A549 (cell line): ENCODE results near the gene GATM. TPM values are rescaled to one million over a fixed set of nuclear protein-coding genes. Genes with fewer than 3 reads are reported as not detected.

ENCODE experiments used
- ATAC-seq, 2 experiments: fragments of 200-7000 bp in 1 of 2; fragments of >200 bp in 1 of 2; cut with Nextera tagmentation in 1 of 2; cut with Tn5 transposase in 1 of 2; 3 replicates each; pipeline versions ENCODE4 v1.8.0 to v1.9.1; 2018 to 2020; ENCODE audit warnings: mild to moderate bottlenecking in 1 of 2, moderate library complexity in 1 of 2
- CTCF ChIA-PET: fragments of 300-600 bp; sonication (Branson Sonifier 250); formaldehyde crosslinking; extraction: SDS; loops from one replicate; lab custom pipeline; 2021; ENCODE audit warnings: antibody characterized with exemption, inconsistent platforms; lab: Yijun Ruan, JAX
- POLR2A ChIA-PET: fragments of 350-600 bp; formaldehyde crosslinking; extraction: SDS; loops from one replicate; lab custom pipeline; 2021; ENCODE audit warnings: antibody characterized with exemption, inconsistent platforms; lab: Yijun Ruan, JAX
- DNase-seq, 2 experiments: peaks; one replicate each; pipeline versions ENCODE4 v3.0.0 to v3.0.0-alpha.2; 2011 to 2016; ENCODE audit warnings: low read depth in 1 of 2, low spot score in 1 of 2
- FAIRE-seq: peaks from 2 replicates; lab custom pipeline; 2011; peaks lifted over from hg19 to GRCh38; lab: Jason Lieb, UNC
- H3K27ac ChIP-seq, 2 experiments: fragments of >200 bp; sonication (Bioruptor Twin); formaldehyde crosslinking; 3 replicates each; pipeline ENCODE4 v1.5.1; 2016 to 2017
- H3K4me1 ChIP-seq: fragments of >200 bp; sonication (Bioruptor Twin); formaldehyde crosslinking; 3 replicates; pipeline ENCODE4 v1.6.1; 2016
- H3K4me2 ChIP-seq: fragments of >200 bp; sonication (Bioruptor Twin); formaldehyde crosslinking; 3 replicates; pipeline ENCODE4 v1.6.1; 2016
- H3K4me3 ChIP-seq: fragments of >200 bp; sonication (Bioruptor Twin); formaldehyde crosslinking; 3 replicates; pipeline ENCODE4 v1.5.1; 2016
- H3K9me3 ChIP-seq: fragments of >200 bp; sonication (Bioruptor Twin); formaldehyde crosslinking; 3 replicates; pipeline ENCODE4 v1.6.1; 2016
- BCL3 ChIP-seq: fragments of >200 bp; sonication (Bioruptor Twin); formaldehyde crosslinking; IDR thresholded peaks from 3 replicates; pipeline ENCODE4 v1.6.1; 2016
- CHD2 ChIP-seq: fragments of 150-350 bp; IDR thresholded peaks from 2 replicates; pipeline ENCODE4 v1.6.1; 2014; ENCODE audit warnings: low read length; ENCODE audit not compliant: partially characterized antibody
- CHD4 ChIP-seq: fragments of 200-600 bp; sonication (generic); IDR thresholded peaks from 2 replicates; pipeline ENCODE4 v1.6.1; 2016; ENCODE audit warnings: antibody characterized with exemption, mild to moderate bottlenecking, borderline replicate concordance
- EHF ChIP-seq: fragments of 250-450 bp; sonication (Bioruptor Pico); IDR thresholded peaks from 2 replicates; pipeline ENCODE4 v1.5.0; 2020; ENCODE audit warnings: mild to moderate bottlenecking
- EP300 ChIP-seq, 2 experiments: fragments of >200 bp; sonication (Bioruptor Twin); formaldehyde crosslinking; IDR thresholded peaks; 2 replicates in 1 of 2; 3 replicates in 1 of 2; pipeline ENCODE4 v1.6.1; 2016 to 2017
- FOSL2 ChIP-seq, 2 experiments: fragments of 450-650 bp in 1 of 2; fragments of >200 bp in 1 of 2; sonication (Bioruptor Twin) in 1 of 2; formaldehyde crosslinking; IDR thresholded peaks; 2 replicates each; pipeline versions ENCODE4 v1.5.0 to v1.6.1; 2016 to 2020; ENCODE audit warnings: mild to moderate bottlenecking in 1 of 2, moderate library complexity in 1 of 2
- HDAC2 ChIP-seq: fragments of 200-600 bp; sonication (generic); IDR thresholded peaks from 2 replicates; pipeline ENCODE4 v1.6.1; 2016
- HEYL ChIP-seq: fragments of 250-450 bp; sonication (Bioruptor Pico); IDR thresholded peaks from 2 replicates; pipeline ENCODE4 v1.8.0; 2021; ENCODE audit warnings: mild to moderate bottlenecking, moderate library complexity
- HMGXB4 ChIP-seq: fragments of 250-450 bp; sonication (Bioruptor Pico); IDR thresholded peaks from 2 replicates; pipeline ENCODE4 v1.5.0; 2021; ENCODE audit warnings: mild to moderate bottlenecking, moderate library complexity, borderline replicate concordance
- KDM1A ChIP-seq: fragments of 200-600 bp; sonication (generic); IDR thresholded peaks from 2 replicates; pipeline ENCODE4 v1.6.1; 2016; ENCODE audit warnings: low read depth, mild to moderate bottlenecking
- MAFK ChIP-seq: fragments of 450-650 bp; IDR thresholded peaks from 2 replicates; pipeline ENCODE4 v1.6.1; 2014; ENCODE audit not compliant: partially characterized antibody
- NPAS2 ChIP-seq: fragments of 250-450 bp; sonication (Bioruptor Pico); IDR thresholded peaks from 2 replicates; pipeline ENCODE4 v1.8.0; 2022; ENCODE audit warnings: mild to moderate bottlenecking, moderate library complexity, borderline replicate concordance
- PHF8 ChIP-seq: fragments of 200-600 bp; sonication (generic); IDR thresholded peaks from 2 replicates; pipeline ENCODE4 v1.6.1; 2016; ENCODE audit warnings: low read depth, mild to moderate bottlenecking, antibody characterized with exemption, moderate library complexity, borderline replicate concordance
- REST ChIP-seq: fragments of 200-600 bp; sonication (generic); IDR thresholded peaks from 2 replicates; pipeline ENCODE4 v1.6.1; 2016; ENCODE audit warnings: antibody characterized with exemption, mild to moderate bottlenecking, moderate library complexity
- SMC3 ChIP-seq: fragments of >200 bp; sonication (Bioruptor Twin); formaldehyde crosslinking; IDR thresholded peaks from 3 replicates; pipeline ENCODE4 v1.6.1; 2018; ENCODE audit warnings: inconsistent platforms
- SREBF2 ChIP-seq: fragments of 450-650 bp; IDR thresholded peaks from 2 replicates; pipeline ENCODE4 v1.6.1; 2014; ENCODE audit warnings: mild to moderate bottlenecking, moderate library complexity
- TFCP2L1 ChIP-seq: fragments of 250-450 bp; sonication (Bioruptor Pico); IDR thresholded peaks from 2 replicates; pipeline ENCODE4 v1.5.0; 2021; ENCODE audit warnings: mild to moderate bottlenecking
- ZNF302 ChIP-seq: fragments of 250-450 bp; sonication (Bioruptor Pico); IDR thresholded peaks from 2 replicates; pipeline ENCODE4 v1.9.0; 2021; ENCODE audit warnings: inconsistent platforms, mild to moderate bottlenecking, moderate library complexity
- ZSCAN20 ChIP-seq: fragments of 250-450 bp; sonication (Bioruptor Pico); IDR thresholded peaks from 2 replicates; pipeline ENCODE4 v1.8.0; 2022; ENCODE audit warnings: mild to moderate bottlenecking, moderate library complexity
- WGBS: methylation state at CpG from one replicate; pipeline ENCODE4 v1.1.6; 2017; ENCODE audit errors: missing lambda C conversion rate; 5-methylcytosine and 5-hydroxymethylcytosine counted together
- polyA plus RNA-seq, 4 experiments: library from polyadenylated mRNA; depleted of rRNA in 3 of 4; stranded (reverse); fragments of >200 nt; fragmentation: RNase III in 1 of 4; extraction: RNeasy Plus Mini Kit Qiagen cat#74134 plus additional on column Dnase treatment in 1 of 4; gene quantifications; 2 replicates in 3 of 4; 3 replicates in 1 of 4; pipeline ENCODE4 v1.2.3, GENCODE V29; 2011 to 2017
- TF ChIP-seq, protein P1 (sequence below): IDR thresholded peaks from 2 replicates; pipeline ENCODE4 v1.6.1; 2012
- TF ChIP-seq, protein P2 (sequence below): fragments of 250-450 bp; sonication (Bioruptor Pico); IDR thresholded peaks from 2 replicates; pipeline ENCODE4 v1.5.0; 2020; ENCODE audit warnings: low read depth, mild to moderate bottlenecking, moderate library complexity

The GATM gene
- polyA plus RNA-seq, 2 of the 4 experiments (the other 2 are of a cell fraction): 4.0 to 6.5 TPM

GRCh38 chr15:45346381-45346780 is 32.0 kb downstream of the GATM start (continued):
- TF ChIP-seq HMGXB4: no peak
- TF ChIP-seq HDAC2: no peak
- no peak for TF ChIP-seq MAFK

- H3K9me3 ChIP-seq: no peaks in the 10 kb centered on the region
- TF ChIP-seq BCL3: no peak
- no peak for TF ChIP-seq SMC3
- TF ChIP-seq, protein P1, sequence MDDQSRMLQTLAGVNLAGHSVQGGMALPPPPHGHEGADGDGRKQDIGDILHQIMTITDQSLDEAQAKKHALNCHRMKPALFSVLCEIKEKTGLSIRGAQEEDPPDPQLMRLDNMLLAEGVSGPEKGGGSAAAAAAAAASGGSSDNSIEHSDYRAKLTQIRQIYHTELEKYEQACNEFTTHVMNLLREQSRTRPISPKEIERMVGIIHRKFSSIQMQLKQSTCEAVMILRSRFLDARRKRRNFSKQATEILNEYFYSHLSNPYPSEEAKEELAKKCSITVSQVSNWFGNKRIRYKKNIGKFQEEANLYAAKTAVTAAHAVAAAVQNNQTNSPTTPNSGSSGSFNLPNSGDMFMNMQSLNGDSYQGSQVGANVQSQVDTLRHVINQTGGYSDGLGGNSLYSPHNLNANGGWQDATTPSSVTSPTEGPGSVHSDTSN: no peak
- TF ChIP-seq SREBF2: no peak
- TF ChIP-seq, all 56 proteins: peak for 0
- DNase-seq (no peak), ATAC-seq (no peak), FAIRE-seq (no peak)
- Histone ChIP-seq H3K4me1 (no peaks in the 10 kb centered on the region), H3K4me3 (no peak overlapping the region), H3K4me2 (no peak overlapping the region), H3K27ac (no peak overlapping the region)
- ChIA-PET POLR2A (no interaction called here), CTCF (no interaction called here)
- 55% methylated on average over 2 of the region's 2 CpGs for WGBS
Observed at GRCh38 chr15:45343258-45343860, 35.0 kb downstream of the GATM start.

DNA sequence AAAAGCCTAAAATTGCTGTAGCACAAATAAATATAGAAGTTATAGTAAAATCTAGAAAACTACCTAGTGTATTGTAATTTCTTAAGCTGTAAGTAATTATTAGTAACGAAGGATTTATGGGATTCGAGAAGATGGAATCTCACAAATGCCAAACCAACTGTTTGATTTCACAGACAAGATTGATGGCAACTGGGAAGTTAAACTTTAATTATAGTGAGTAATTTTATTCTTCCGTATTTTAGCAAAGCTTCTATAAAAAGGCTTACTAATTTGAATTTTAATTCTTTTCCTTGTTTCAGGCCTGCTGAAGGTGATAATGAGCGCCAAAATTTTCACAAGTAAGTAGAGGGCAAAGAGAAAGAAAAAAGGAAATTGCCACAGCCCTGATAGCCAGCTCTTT is 36.6 kb downstream of the GATM start:
- H3K4me2 ChIP-seq: no peak overlapping the region
- DNase-seq: no peak
- 73% methylated on average over 4 of the region's 4 CpGs for WGBS
- CTCF ChIA-PET: interaction anchor here (1.6 kb wide), 1 partner anchor 22 kb away, joined by 4 read pairs; no protein-coding TSS in a partner anchor
- no peak for FAIRE-seq
- H3K27ac ChIP-seq: no peak overlapping the region
- TF ChIP-seq EP300 (IDR thresholded peaks at IDR 0.05) (no peak), TFCP2L1 (CRISPR knock-in tag) (no peak), CHD2 (no peak), SREBF2 (no peak), HEYL (CRISPR knock-in tag) (no peak), KDM1A (no peak), FOSL2 (IDR thresholded peaks at IDR 0.05) (no peak), FOSL2 (CRISPR knock-in tag; IDR thresholded peaks at IDR 0.05) (no peak), EHF (CRISPR knock-in tag) (no peak), CHD4 (no peak), REST (no peak), SMC3 (no peak), ZNF302 (CRISPR knock-in tag) (no peak), NPAS2 (CRISPR knock-in tag) (no peak), ZSCAN20 (no peak), PHF8 (no peak)
- TF ChIP-seq, protein P1: no peak
- TF ChIP-seq, protein P2, sequence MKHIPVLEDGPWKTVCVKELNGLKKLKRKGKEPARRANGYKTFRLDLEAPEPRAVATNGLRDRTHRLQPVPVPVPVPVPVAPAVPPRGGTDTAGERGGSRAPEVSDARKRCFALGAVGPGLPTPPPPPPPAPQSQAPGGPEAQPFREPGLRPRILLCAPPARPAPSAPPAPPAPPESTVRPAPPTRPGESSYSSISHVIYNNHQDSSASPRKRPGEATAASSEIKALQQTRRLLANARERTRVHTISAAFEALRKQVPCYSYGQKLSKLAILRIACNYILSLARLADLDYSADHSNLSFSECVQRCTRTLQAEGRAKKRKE: no peak
- POLR2A ChIA-PET: no interaction called here
- H3K4me3 ChIP-seq: no peak overlapping the region
- no peaks in the 10 kb centered on the region for H3K4me1 ChIP-seq
- no peaks in the 10 kb centered on the region for H3K9me3 ChIP-seq
- ATAC-seq: no peak
